GM21423 (cell line): ENCODE measurements around the gene CLASRP.
"Not testable (repeated sequence)": the region's sequence is repeated elsewhere in the genome, so short reads cannot be mapped to it uniquely, and the experiment has no call there.

Experiments
- ATAC-seq: cut with Tn5 transposase; IDR thresholded peaks from one replicate; pipeline ENCODE4 v1.9.1; 2021; ENCODE audit warnings: mild to moderate bottlenecking, moderate library complexity; ENCODE audit not compliant: unreplicated experiment

CLASRP gene

DNA sequence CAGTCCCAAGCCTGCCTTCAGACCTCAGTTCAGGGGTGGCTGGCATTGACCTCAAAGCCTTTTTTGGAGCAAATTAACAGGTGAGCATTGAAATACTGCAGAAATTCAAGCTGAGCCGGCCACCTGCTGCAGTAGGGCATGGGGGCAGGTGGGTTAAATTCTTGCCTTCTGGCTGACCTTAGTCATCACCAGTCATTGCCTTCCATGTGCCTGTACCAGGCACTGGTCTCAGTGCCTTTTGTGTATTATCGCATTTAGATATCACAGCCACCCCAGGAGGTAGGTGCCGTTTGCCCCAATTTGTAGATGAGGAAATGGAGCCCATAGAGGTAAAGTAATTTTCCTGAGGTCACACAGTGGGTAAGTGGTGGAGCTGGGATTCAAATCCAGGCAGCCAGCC is 61.4 kb downstream of the CLASRP start:
- no peak for ATAC-seq

DNA sequence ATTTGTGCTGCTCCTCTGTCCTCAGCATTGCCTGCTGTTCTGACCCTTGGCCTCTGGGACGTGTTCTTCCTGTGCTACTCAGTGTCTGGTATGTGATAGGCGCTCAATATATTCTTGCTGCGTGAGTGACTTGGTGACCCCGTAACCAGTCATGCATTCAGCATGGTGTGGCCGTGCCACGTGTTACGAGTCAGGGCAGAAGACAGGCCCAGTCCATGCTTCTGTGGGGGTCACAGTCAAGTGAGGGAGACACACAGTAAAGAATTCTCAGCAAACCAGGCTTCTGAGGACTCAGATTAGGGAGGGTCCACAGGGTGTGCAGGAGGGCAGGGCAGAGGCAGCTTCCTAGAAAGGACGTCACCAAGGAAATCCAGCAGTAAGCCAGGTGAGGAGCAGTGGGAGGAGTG is 62.0 kb downstream of the CLASRP start:
- no peak for ATAC-seq

DNA sequence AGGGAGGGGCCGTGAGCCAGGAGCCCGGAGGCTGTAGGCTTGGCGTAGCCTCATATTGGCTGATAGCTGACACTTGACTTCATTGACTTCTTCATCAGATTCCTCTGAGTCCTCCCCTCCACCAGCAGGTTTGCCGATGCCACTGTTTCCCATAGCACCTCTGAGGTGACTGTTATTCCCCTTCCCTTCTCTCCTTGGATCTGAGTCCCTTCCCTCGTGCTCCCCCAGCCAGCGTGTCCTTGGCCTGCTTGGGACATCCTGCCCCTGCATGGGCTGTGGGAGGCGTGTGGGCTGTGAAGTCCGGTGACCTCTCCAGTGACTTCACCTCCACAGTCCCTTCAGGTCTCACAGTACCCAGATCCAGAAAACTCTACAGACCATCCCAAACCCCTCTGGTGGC is 63.0 kb downstream of the CLASRP start:
- no peak for ATAC-seq

DNA sequence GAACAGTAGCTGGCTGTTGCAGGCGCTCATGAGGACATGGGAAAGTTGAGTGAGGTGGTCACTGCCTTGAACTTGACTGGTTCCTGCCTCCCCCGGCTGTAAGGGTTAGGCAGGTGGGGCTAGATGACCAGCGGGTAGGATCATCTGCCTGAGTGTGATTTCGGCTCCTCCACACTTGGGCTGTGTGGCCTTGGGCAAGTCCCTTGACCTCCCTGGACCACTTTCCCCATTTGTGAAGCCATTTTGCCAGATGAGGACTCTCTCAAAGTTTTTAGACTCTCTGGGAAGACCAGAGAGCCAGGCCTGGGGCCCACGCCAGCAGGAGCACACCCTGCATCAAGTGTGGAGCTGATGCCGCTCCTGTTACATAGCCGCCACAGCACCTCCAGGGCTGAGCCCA is 63.6 kb downstream of the CLASRP start:
- ATAC-seq: no peak

DNA sequence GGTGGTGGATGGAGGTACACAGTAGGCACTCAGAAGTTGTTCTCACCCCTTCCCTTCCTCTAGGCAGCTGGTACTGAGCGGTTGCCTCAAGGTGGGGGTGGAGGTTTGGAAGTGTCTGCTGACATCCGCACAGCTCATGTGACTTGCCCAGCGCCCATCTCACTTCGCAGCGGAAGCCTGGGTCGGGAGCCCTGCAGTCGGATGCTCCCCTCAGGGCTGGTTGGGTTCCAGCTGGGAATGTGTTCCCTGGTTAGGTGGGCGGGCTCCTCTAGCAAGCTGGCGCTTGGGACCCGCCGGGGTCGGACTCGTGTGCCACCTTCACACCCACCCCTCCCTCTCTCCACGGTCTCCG is 64.3 kb downstream of the CLASRP start:
- ATAC-seq: no peak

DNA sequence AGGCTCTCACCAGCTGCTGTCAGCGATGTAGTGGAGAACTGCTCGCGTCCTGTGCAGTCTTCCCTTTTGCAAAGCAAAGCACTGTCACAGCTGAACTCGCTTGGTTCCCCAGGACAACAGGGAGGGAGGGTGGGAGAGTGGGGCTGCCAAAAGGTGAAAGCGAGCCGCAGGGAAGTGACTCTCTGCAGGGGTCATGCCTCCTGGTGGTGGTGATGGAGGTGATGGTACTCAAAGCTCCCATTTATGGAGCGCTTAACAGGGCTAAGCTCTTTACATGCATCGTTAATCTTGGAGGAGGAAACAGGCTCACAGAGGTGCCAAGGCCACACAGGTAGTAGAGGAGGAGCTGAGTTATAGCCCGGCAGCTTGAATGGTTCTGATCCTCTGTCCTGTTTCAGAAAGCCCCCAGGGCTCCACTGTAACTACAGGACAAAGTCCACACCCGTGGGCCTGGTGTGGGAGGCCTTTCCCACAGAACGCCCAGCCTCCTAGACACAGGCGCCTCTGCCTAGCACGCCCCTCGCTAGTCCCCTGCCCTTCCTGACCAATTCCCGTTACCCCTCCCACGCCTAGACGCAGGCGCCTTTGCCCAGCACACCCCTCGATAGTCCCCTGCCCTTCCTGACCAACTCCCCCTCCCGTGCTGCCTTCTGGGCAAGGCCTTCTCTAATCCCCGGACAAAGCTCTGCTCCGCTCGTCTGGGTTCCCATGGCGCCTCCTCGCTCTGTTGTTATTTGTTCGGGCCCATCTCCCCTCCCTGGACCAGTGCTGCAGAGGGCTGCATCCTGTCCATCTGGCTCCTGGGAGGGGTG is 64.9 kb downstream of the CLASRP start:
- no peak for ATAC-seq

DNA sequence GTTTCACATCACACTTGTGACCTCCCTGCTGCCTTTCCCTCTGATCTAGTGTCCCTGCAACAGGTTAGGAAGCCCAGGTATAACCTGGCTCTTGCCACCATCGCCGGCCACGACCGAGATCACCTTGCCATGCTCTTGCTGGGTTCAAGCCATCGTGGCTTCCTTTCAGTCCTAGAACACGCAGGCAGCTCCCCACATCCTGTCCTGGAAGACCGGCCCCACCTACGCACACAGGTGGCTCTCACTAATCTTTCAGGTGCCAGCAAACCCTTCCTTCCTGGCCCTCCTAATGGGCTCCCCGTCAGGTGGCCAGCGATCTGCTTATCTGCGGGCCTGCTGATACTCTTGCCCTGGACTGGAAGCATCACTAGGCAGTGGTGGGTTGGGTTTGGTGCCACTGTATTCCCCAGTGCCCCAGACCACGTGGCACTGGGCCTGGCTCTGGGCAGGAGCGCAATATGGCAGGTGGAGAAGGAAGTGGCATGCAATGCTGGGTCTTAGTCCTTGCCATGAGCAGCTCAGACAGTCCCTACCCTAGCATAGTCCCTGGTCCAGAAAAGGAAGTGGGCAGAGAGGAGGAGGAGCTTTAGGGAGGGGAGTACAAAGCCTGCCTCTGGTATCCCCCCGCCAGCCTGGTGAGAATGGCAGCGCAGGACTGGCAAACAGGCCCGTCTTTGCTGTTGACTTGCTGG is 66.0 kb downstream of the CLASRP start:
- no peak for ATAC-seq

DNA sequence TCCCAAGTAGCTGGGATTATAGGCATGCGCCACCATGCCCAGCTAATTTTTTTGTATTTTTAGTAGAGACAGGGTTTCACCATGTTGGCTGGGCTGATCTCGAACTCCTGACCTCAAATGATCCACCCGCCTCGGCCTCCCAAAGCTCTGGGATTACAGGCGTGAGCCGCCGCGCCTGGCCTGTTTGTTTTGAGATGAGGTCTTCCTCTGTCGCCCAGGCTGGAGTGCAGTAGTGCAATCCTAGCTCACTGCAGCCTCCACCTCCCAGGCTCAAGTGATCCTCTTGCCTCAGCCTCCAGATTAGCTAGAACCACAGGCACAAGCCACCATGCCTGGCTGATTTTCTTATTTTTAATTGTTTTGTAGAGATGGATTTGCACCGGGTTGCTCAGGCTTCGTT is 67.5 kb downstream of the CLASRP start:
- ATAC-seq: not testable (repeated sequence)

DNA sequence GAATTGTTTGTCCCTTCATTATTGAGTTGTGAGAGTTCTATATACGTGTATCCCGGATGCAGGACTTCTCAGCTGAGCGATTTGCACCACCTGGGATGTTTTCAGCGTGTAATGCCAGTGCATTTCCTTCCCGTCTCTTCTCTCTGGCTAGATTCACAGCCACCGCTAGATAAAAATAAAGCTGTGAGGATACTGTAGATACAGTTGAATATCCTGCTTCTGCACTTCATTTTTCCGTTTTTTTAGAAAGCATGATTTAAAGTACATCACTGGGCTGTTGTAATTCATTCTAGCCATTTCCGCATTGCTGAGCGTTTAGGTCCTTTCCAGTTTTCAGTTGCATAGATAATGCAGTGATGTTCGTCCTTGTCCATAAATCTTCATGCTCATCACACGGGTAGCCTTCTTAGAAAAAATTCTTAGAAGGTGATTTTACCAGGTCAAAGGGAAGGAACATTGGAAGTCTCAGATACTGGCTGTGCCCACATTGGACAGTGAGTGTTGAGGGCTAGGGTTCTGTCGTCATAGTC is 68.8 kb downstream of the CLASRP start:
- ATAC-seq: no peak

DNA sequence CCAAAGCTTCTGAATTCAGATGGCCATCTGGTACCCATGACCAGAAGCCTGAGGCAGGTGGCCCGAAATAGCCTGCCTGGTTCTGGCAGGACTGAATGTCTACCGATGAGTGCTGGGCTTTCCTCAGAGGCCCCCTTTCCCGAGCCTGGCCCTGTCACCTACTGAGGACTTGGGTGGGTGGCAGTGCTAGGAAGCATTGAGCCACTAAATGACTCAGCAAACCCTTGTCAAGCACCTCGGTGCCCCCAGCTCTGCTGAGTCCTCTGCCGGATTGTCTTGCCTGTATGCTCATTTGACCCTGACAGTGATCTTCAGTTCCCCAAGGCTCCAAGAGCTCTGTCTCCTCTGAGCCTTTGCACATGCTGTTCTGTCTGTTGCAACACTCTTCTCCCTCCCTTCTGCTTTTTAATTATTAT is 72.0 kb downstream of the CLASRP start:
- no peak for ATAC-seq

DNA sequence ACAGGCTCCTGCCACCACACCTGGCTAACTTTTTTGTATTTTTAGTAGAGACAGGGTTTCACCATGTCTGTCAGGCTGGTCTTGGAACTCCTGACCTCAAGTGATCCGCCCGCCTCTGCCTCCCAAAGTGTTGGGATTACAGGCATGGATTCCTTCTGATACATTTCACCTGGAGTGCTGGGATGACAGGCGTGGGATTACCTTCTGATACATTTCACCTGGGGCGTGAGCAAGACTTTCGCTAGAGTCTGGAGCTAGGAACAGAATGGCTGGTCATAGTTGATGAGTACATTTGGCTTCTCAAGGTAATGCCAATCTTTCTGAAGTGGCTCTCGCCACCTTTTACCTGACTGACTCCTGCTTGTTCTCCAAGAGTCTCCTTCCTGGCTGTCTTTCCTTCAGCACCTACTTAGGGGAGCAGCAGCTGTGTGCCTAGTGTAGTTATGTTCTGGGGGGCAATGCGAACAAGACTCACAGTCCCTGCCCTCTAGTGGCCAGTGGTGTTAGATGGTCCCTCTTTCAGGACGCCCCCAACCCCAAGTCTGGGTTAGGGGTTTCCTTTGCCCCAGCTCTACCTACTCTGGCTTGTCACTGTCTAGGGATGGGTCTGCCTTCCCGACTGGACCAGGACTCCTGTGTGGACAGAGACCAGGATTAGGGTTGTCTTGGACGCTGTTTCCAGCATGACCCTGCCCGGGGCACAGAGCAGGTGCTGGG is 73.4 kb downstream of the CLASRP start:
- ATAC-seq: no peak

DNA sequence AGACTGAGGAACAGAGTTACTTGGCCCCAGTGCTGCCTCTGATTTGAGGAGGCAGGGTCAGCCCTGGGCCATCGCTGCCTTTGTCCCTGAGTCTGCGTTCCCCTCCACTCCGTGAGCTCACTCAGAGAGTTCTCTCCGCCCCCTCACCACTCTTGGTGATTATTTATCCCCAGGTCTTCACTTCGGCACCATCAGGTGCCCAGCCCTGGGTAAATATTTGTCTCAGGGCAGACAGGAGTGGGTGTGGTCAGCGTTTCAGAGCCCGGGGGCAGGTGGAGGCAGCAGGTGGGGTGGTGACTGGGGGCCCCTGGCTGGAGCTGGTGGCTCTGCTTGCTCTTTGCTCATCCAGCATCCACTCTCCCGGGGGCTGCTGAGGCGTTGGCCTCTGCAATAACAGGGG is 74.8 kb downstream of the CLASRP start:
- no peak for ATAC-seq

DNA sequence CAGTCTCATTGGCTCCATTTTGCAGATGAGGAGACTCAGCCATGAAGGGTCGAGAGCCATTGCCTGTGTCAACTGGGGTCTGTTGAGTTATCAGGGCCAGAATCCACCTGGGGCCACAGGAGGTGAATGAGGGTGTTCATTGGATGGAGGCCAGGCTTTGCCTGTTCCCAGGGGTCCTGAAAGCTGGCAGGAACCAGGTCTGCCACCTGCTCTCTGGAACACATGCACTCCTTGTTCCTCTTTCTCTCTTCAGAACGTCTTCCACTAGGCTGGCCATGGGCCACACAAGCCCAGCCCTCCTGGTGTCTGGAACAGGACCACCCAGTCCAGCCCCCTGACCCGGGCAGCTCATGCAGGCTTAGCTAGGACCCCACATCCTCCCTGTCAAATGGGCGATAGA is 75.3 kb downstream of the CLASRP start:
- ATAC-seq: no peak

DNA sequence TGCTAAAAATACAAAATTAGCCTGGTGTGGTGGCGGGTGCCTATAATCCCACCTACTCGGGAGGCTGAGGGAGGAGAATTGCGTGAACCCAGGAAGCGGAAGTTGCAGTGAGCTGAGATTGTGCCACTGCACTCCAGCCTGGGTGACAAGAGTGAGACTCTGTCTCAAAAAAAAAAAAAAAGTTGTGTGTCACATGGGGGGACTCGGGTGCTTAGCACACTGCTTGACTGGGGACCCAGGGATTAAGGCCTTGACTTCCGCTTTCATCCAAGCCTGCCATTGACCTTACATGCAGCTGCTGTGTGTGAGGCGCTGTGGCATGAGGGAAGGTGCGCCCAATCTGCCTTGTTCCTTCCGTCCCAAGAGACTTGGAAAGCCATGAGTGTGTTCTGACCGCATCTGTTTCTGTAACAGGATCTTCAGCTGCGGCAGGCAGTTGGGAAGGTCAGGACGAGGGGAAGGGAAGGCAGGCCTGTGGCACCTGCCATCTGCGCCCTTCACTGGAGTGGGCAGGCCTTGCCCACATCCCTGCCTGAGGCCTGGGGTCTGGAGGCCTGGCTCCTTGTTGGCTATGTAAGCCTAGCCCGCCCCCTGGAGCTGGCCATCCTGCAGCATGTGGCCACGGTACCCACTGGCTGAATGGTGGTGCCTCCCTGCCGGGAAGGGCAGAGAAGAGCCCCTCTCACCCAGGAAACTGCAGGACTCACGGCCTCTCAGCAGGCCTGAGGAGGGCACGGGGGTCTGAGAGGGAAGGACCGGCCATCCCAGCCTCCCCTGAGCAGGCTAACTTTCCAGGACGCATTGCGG is 77.2 kb downstream of the CLASRP start:
- ATAC-seq: no peak

DNA sequence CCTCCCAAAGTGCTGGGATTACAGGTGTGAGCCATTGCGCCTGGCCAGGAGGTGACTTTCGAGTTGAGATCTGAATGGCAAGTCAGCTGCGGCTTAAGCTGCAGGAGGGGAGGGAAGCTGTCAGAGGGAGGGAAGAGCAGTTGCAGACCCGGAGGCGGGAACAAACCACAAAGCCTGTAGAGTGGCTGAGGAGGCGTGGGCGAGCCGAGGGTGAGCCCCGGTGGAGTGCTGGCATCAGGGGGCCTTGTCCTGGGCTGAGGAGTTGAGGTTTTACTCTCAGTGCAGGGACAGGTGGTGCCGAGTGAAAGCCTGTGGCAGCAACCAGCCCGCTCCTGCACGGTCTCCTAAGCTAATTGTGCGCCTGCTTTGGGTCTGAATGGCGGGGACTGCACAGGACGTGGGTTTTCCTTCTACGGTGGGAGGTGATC is 78.3 kb downstream of the CLASRP start:
- ATAC-seq: peak; percentile 34

DNA sequence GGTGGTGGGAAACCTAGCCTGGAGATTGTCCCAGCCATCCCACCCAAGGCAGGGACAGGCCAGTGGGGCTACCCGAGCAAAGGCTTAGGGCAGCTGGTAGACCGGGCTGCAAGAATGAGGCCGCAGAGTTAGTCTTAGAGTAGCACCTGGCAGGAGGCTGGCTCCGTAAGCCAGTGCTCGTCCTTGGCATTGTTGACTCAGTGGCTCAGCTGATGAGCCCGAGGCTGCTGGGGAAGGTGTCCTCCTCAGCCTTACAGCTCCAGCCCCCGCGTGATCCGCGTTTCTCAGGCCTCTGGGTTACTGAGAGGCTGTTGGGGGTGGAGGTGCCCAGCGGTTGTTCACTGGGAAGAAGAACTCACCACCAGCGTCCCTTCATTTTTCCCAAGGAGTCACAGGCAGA is 78.8 kb downstream of the CLASRP start:
- no peak for ATAC-seq

DNA sequence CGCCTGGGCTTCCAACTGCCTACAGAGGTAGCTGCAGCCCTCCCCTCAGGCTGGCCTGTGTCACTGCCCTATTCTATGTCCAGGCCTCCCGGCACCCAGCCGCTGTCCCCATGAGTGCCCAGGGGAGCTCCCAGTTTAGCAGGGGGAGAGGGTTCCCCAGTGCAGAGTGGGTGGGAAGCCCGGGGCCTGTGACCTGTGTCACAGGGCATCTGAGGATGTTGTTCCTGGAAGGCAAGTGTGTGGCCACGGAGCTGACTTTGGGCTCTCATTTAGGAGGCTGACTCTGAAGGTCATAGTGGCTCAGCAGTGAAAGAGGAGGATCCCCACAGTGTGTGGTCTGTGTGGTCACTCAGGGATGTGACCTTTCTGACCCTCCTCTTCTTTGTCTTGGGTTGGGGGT is 79.3 kb downstream of the CLASRP start:
- peak; percentile 8 for ATAC-seq

DNA sequence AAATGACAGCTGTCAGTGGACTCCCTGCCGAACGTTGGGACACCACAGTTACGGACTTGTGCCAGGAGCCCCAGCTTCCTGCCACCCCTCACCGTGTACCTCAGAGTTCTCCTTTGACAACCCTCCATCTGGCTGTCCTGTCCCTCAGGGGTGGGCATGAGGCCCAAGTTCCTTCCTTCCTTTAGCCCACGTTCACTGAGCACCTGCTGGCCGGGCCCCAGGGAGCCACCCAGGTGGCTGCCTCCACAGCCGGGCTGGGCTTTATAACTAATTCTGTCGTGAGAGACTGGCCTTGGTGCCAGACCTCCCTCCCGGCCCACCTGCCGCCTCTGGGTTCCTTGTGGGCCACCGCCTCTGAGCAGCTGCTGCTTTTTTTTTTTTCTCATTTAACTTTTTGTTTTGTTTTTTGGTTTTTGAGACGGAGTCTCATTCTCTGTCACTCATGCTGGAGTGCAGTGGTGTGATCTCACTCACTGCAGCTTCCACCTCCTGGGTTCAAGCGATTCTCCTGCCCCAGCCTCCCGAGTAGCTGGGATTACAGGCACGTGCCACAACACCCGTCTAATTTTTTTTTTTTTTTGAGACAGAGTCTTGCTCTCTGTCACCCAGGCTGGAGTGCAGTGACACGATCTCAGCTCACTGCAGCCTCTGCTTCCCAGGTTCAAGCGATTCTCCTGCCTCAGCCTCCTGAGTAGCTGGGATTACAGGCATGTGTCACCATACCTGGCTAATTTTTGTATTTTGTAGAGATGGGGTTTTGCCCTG is 79.9 kb downstream of the CLASRP start:
- peak; percentile 42 for ATAC-seq

DNA sequence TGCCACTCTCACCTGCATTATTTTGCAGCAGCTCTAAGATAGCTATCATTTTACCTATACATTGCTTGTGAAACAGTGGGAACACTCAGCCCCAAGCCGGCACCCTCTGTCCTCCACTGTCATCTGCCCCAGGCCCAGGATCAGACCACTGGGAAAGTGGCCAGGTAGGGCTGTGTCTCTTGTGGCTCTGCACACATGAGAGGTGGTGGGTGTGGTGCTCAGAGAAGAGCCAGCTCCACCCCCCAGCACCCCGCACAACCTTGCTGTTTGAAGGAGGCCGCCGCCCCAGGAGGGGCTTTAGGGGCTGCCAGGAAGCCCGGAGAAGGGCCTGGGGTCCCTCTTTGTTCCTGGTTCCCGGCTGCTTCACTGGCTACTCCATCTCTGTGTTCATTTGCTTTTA is 80.7 kb downstream of the CLASRP start:
- no peak for ATAC-seq
